ENCODE data around the gene EIF3M.

Gene EIF3M

DNA sequence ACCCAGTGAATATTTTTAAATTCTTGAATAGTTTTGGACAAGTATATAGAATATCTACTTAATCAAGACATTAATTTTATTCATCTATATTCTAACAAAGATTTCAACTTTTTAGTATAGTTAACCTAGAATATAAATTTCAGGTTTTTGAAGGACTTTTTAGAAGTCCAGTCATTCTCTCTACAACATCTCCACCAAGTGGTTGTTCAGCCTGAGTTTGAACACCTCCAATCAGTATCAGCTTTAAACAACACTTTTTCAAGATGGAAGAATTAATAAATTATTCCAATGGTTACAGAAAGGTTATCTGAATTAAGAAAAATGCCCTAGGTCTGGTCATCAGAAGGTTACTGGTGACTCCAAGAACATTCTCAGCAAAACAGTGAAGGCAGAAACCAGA lies 31.8 kb downstream of the EIF3M start:
- H3K36me3 Mint-ChIP-seq (ENCODE audit: low read depth), result no peaks in the 10 kb centered on the region
- no peak overlapping the region for H3K4me3 Mint-ChIP-seq
- no peaks in the 10 kb centered on the region for H3K4me1 Mint-ChIP-seq (ENCODE audit: low read depth)
- H3K27me3 Mint-ChIP-seq (ENCODE audit: low read depth), result no peaks in the 10 kb centered on the region
- H3K27ac Mint-ChIP-seq, result no peak overlapping the region
- peaks cover 3% of the 10 kb centered on the region for H3K9me3 Mint-ChIP-seq

GRCh38 chr11:32616903-32617302 lies 33.3 kb downstream of the EIF3M start:
- H3K27ac Mint-ChIP-seq, result no peak overlapping the region
- H3K4me1 Mint-ChIP-seq (ENCODE audit: low read depth), result no peaks in the 10 kb centered on the region
- H3K4me3 Mint-ChIP-seq, result no peak overlapping the region
- peaks cover 3% of the 10 kb centered on the region for H3K9me3 Mint-ChIP-seq
- no peaks in the 10 kb centered on the region for H3K36me3 Mint-ChIP-seq (ENCODE audit: low read depth)
- no peaks in the 10 kb centered on the region for H3K27me3 Mint-ChIP-seq (ENCODE audit: low read depth)

GRCh38 chr11:32630844-32631243 lies 47.2 kb downstream of the EIF3M start:
- Mint-ChIP-seq H3K27ac (no peak overlapping the region), H3K4me3 (no peak overlapping the region), H3K27me3 (ENCODE audit: low read depth) (peaks cover 4% of the 10 kb centered on the region), H3K9me3 (no peaks in the 10 kb centered on the region), H3K4me1 (ENCODE audit: low read depth) (no peaks in the 10 kb centered on the region), H3K36me3 (ENCODE audit: low read depth) (no peaks in the 10 kb centered on the region)

DNA sequence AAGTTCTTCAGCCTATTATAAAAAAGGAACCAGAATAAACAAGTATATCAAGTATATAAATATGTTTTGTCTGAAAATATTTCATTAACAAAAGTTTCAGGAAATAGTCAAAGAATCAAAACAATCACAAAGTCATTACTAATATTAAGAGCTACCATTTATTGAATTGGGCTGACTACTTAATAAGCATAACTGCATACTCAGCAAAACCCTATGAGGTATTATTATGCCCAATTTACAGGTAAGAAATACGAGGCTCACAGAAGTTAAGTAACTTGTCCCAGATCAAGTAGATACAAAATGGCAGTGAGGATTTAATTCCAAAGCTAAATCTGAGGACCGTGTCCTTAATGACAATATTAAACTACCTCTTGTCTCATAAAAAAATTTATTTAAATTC lies 52.2 kb downstream of the EIF3M start:
- Mint-ChIP-seq H3K4me3 (no peak overlapping the region), H3K36me3 (ENCODE audit: low read depth) (no peaks in the 10 kb centered on the region), H3K4me1 (ENCODE audit: low read depth) (no peaks in the 10 kb centered on the region), H3K27me3 (ENCODE audit: low read depth) (peaks cover 4% of the 10 kb centered on the region), H3K27ac (no peak overlapping the region), H3K9me3 (no peaks in the 10 kb centered on the region)

DNA sequence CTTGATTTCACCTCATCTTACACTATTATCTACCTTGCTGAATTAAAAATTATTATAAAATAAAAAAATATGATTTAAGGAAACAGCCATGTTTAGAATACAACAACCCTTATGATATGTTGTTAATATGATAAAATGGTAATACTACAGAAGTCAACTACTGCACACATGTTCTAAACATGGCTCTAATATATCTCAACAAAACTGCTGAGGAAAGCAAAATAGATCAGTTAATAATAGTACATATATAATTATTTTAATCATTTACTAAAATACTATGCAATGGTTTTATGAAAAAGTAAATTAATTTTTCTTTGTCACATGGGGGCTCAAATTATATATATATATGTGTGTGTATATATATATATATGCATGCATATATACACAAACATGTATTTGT lies 57.7 kb downstream of the EIF3M start:
- H3K36me3 Mint-ChIP-seq (ENCODE audit: low read depth), result no peaks in the 10 kb centered on the region
- no peaks in the 10 kb centered on the region for H3K4me1 Mint-ChIP-seq (ENCODE audit: low read depth)
- no peak overlapping the region for H3K27ac Mint-ChIP-seq
- H3K27me3 Mint-ChIP-seq (ENCODE audit: low read depth), result no peaks in the 10 kb centered on the region
- H3K9me3 Mint-ChIP-seq, result no peaks in the 10 kb centered on the region
- H3K4me3 Mint-ChIP-seq, result no peak overlapping the region

- Mint-ChIP-seq H3K4me3 (no peak overlapping the region), H3K27me3 (ENCODE audit: low read depth) (no peaks in the 10 kb centered on the region), H3K27ac (no peak overlapping the region), H3K36me3 (ENCODE audit: low read depth) (no peaks in the 10 kb centered on the region), H3K4me1 (ENCODE audit: low read depth) (no peaks in the 10 kb centered on the region), H3K9me3 (no peaks in the 10 kb centered on the region)
These were observed 59.9 kb downstream of the EIF3M start for GRCh38 chr11:32643526-32643925.

All from T-helper 1 cell treated with Interleukin-12 subunit alpha and Interleukin-12 subunit beta and Interleukin-4 antibody, amounts not matched to agents 30 μg/mL and 1 μg/mL, for 36 hours (primary cell).